Uterus (tissue), 2 donors: Measurements from ENCODE around the gene SLC12A9.

Experiments used
- CTCF ChIP-seq, 4 experiments: fragments of 200-600 bp in 2 of 4; fragments of 450-650 bp in 2 of 4; sonication (generic) in 2 of 4; IDR thresholded peaks; one replicate each; pipeline ENCODE4 v1.5.1; 2016 to 2019; ENCODE audit warnings: antibody characterized with exemption in 4 of 4, mild to moderate bottlenecking in 2 of 4, moderate library complexity in 1 of 4
- POLR2A ChIP-seq, 2 donors: fragments of 450-650 bp; IDR thresholded peaks; one replicate each; pipeline ENCODE4 v1.6.1; 2016; ENCODE audit warnings: antibody characterized with exemption in 2 of 2, mild to moderate bottlenecking in 1 of 2, moderate library complexity in 1 of 2

DNA sequence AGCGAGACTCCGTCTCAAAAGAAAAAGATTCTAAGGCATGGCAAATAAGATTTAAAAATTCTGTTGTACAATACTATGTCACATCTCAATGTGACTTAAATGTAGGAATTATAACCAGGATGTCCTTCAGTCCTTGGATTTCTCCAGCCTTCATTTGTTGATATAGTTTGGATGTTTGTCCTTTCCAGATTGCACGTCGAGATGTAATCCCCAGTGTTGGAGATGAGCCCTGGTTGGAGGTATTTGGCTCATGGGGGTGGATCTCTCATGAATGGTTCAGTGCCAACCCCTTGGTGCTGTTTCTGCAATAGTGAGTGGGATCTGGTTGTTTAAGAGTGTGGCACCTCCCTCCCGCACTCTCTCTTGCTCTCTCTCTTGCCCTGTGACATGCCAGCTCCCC is 56.0 kb downstream of the SLC12A9 start:
- TF ChIP-seq CTCF (IDR thresholded peaks at IDR 0.05): no peak
- TF ChIP-seq POLR2A (IDR thresholded peaks at IDR 0.05): no peak
